ENCODE results near the gene UNC5C.

DNA sequence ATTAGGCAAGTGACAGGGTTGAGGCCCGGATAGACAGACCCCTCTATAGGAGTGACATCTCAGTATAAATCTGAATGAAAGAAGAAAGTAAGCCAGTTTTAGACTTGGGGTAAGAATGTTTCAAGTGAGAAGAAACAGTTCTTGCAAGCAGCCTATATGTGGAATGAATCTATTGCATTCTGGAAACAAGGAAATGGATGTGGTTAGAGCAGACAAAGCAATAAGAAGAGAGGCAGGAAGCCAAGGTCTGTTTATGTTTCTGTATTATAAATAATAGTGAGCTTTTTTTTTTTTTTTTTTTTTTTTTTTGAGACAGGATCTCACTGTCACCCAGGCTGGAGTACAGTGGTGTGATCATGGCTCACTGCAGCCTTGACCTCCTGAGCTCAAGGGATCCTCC is 255.8 kb downstream of the UNC5C start:
- TF ChIP-seq, protein P1, sequence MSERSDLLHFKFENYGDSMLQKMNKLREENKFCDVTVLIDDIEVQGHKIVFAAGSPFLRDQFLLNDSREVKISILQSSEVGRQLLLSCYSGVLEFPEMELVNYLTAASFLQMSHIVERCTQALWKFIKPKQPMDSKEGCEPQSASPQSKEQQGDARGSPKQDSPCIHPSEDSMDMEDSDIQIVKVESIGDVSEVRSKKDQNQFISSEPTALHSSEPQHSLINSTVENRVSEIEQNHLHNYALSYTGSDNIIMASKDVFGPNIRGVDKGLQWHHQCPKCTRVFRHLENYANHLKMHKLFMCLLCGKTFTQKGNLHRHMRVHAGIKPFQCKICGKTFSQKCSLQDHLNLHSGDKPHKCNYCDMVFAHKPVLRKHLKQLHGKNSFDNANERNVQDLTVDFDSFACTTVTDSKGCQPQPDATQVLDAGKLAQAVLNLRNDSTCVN (tag by site-specific recombination; optimal IDR thresholded peaks at IDR 0.05), result no peak
- TF ChIP-seq, protein P2, sequence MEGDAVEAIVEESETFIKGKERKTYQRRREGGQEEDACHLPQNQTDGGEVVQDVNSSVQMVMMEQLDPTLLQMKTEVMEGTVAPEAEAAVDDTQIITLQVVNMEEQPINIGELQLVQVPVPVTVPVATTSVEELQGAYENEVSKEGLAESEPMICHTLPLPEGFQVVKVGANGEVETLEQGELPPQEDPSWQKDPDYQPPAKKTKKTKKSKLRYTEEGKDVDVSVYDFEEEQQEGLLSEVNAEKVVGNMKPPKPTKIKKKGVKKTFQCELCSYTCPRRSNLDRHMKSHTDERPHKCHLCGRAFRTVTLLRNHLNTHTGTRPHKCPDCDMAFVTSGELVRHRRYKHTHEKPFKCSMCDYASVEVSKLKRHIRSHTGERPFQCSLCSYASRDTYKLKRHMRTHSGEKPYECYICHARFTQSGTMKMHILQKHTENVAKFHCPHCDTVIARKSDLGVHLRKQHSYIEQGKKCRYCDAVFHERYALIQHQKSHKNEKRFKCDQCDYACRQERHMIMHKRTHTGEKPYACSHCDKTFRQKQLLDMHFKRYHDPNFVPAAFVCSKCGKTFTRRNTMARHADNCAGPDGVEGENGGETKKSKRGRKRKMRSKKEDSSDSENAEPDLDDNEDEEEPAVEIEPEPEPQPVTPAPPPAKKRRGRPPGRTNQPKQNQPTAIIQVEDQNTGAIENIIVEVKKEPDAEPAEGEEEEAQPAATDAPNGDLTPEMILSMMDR (tag by site-specific recombination; IDR thresholded peaks at IDR 0.05), result no peak

Data from HEK293 (cell line).